HUDEP-2 (cell line): ENCODE data around the gene OR10A6.

Experiments
- DNase-seq, 76 experiments: peaks; one replicate each; lab custom pipeline; 2025; ENCODE audit not compliant: unreplicated experiment in 76 of 76; lab: John Stamatoyannopoulos, UW

OR10A6 gene

GRCh38 chr11:7910286-7910788 lies 20.7 kb downstream of the OR10A6 start:
- DNase-seq = no peak

- no peak for DNase-seq
Observed at GRCh38 chr11:7909585-7910285, 21.3 kb downstream of the OR10A6 start.

GRCh38 chr11:7907121-7907520 lies 23.9 kb downstream of the OR10A6 start:
- no peak for DNase-seq

- no peak for DNase-seq
Observed at GRCh38 chr11:7906481-7906880, 24.6 kb downstream of the OR10A6 start.

GRCh38 chr11:7905961-7906429 lies 25.1 kb downstream of the OR10A6 start:
- DNase-seq = no peak

- no peak for DNase-seq
Observed at GRCh38 chr11:7905549-7905948, 25.5 kb downstream of the OR10A6 start.

- DNase-seq = no peak
Observed at GRCh38 chr11:7904917-7905316, 26.2 kb downstream of the OR10A6 start.

- DNase-seq = no peak
Observed at GRCh38 chr11:7903940-7904339, 27.1 kb downstream of the OR10A6 start.

GRCh38 chr11:7901319-7901854 lies 29.7 kb downstream of the OR10A6 start:
- DNase-seq = no peak

GRCh38 chr11:7900686-7901085 lies 30.4 kb downstream of the OR10A6 start:
- no peak for DNase-seq

GRCh38 chr11:7899418-7899817 lies 31.6 kb downstream of the OR10A6 start:
- no peak for DNase-seq

GRCh38 chr11:7898666-7899283 lies 32.3 kb downstream of the OR10A6 start:
- DNase-seq = peak in 3 of 76 experiments; percentile 1 to 7 (median 4)

- no peak for DNase-seq
Observed at GRCh38 chr11:7896009-7896785, 34.9 kb downstream of the OR10A6 start.

- peak in 12 of 76 experiments; percentile 1 to 23 (median 6) for DNase-seq
Observed at GRCh38 chr11:7894251-7894650, 36.8 kb downstream of the OR10A6 start.

GRCh38 chr11:7893796-7894195 lies 37.3 kb downstream of the OR10A6 start:
- DNase-seq = no peak

GRCh38 chr11:7892840-7893254 lies 38.2 kb downstream of the OR10A6 start:
- DNase-seq = peak in 27 of 76 experiments; percentile 2 to 59 (median 28)

GRCh38 chr11:7892059-7892699 lies 38.9 kb downstream of the OR10A6 start:
- no peak for DNase-seq

GRCh38 chr11:7890417-7891172 lies 40.5 kb downstream of the OR10A6 start:
- no peak for DNase-seq

GRCh38 chr11:7889985-7890384 lies 41.1 kb downstream of the OR10A6 start:
- no peak for DNase-seq

- no peak for DNase-seq
Observed at GRCh38 chr11:7882860-7883259, 48.2 kb downstream of the OR10A6 start.
